Measurements from ENCODE around the gene ANKS1A. TPM values are rescaled to one million over a fixed set of nuclear protein-coding genes. Genes with fewer than 3 reads are reported as not detected.
A peak's percentile ranks its signal among the peaks of the same experiment; 100 is the strongest.

Gene ANKS1A
- total RNA-seq, 4 donors from 2014 or later, result 5.3 to 8.6 (median 7.0) TPM

GRCh38 chr6:35042031-35042815 is 153.2 kb downstream of the ANKS1A start:
- DNase-seq (no peak), ATAC-seq (no peak)
- Histone ChIP-seq H3K4me3 (no peak overlapping the region), H3K36me3 (no peaks in the 10 kb centered on the region), H3K27ac (peak overlapping the region; percentile 60 to 79 (median 72)), H3K27me3 (no peaks in the 10 kb centered on the region), H3K4me1 (peaks cover 54 to 77% of the 10 kb centered on the region in 2 donors), H3K9me3 (no peaks in the 10 kb centered on the region)
- intact Hi-C loops (cut with DNase I; ENCODE audit: low total_unique reads) (no loop called here), in situ Hi-C loops (cut with MboI; ENCODE audit: low sequenced_read_pairs in 4 of 4) (no loop called here)
- TF ChIP-seq POLR2A (IDR thresholded peaks at IDR 0.05), result no peak

GRCh38 chr6:35043381-35044130 is 154.5 kb downstream of the ANKS1A start:
- in situ Hi-C loops (cut with MboI; ENCODE audit: low sequenced_read_pairs in 4 of 4), result no loop called here
- DNase-seq, result no peak
- peaks cover 67 to 87% of the 10 kb centered on the region in 2 donors for H3K4me1 ChIP-seq

GRCh38 chr6:35044145-35044745 is 155.2 kb downstream of the ANKS1A start:
- ATAC-seq, result peak; percentile 44 to 62
- intact Hi-C loops (cut with DNase I; ENCODE audit: low total_unique reads) (no loop called here), in situ Hi-C loops (cut with MboI; ENCODE audit: low sequenced_read_pairs in 4 of 4) (no loop called here)
- no peaks in the 10 kb centered on the region for H3K36me3 ChIP-seq
- peak in 1 of 2 donors; percentile 30 for TF ChIP-seq POLR2A (IDR thresholded peaks at IDR 0.05)
- TF ChIP-seq CTCF (IDR thresholded peaks at IDR 0.05 in 4 of 5, conservative IDR thresholded peaks at IDR 0.05 in 1 of 5), result no peak
- no peaks in the 10 kb centered on the region for H3K9me3 ChIP-seq
- peaks cover 74 to 94% of the 10 kb centered on the region in 2 donors for H3K4me1 ChIP-seq
- H3K4me3 ChIP-seq, result no peak overlapping the region
- no peak for DNase-seq
- H3K27me3 ChIP-seq, result no peaks in the 10 kb centered on the region
- H3K27ac ChIP-seq, result peak overlapping the region; percentile 60 to 79 (median 72)

More at GRCh38 chr6:35043381-35044130, 154.5 kb downstream of the ANKS1A start:
- Histone ChIP-seq H3K36me3 (no peaks in the 10 kb centered on the region), H3K9me3 (no peaks in the 10 kb centered on the region), H3K4me3 (no peak overlapping the region), H3K27me3 (no peaks in the 10 kb centered on the region), H3K27ac (peak overlapping the region; percentile 60 to 79 (median 72))
- ATAC-seq, result no peak
- intact Hi-C loops (cut with DNase I; ENCODE audit: low total_unique reads), result no loop called here
- TF ChIP-seq POLR2A (IDR thresholded peaks at IDR 0.05), result no peak

GRCh38 chr6:35044761-35045421 is 155.8 kb downstream of the ANKS1A start:
- Histone ChIP-seq H3K9me3 (no peaks in the 10 kb centered on the region), H3K27ac (peak overlapping the region; percentile 71 to 79 (median 73)), H3K4me1 (peaks cover 80 to 96% of the 10 kb centered on the region in 2 donors), H3K27me3 (no peaks in the 10 kb centered on the region), H3K36me3 (no peaks in the 10 kb centered on the region), H3K4me3 (no peak overlapping the region)
- DNase-seq, result no peak
- in situ Hi-C loops (cut with MboI; ENCODE audit: low sequenced_read_pairs in 4 of 4) (no loop called here), intact Hi-C loops (cut with DNase I; ENCODE audit: low total_unique reads) (no loop called here)
- no peak for TF ChIP-seq CTCF (IDR thresholded peaks at IDR 0.05 in 4 of 5, conservative IDR thresholded peaks at IDR 0.05 in 1 of 5)
- TF ChIP-seq POLR2A (IDR thresholded peaks at IDR 0.05), result no peak
- peak; percentile 23 to 52 for ATAC-seq

GRCh38 chr6:35046103-35046502 is 157.0 kb downstream of the ANKS1A start:
- ATAC-seq (no peak), DNase-seq (no peak)
- no peak for TF ChIP-seq POLR2A (IDR thresholded peaks at IDR 0.05)
- TF ChIP-seq CTCF (IDR thresholded peaks at IDR 0.05 in 4 of 5, conservative IDR thresholded peaks at IDR 0.05 in 1 of 5), result no peak
- H3K4me1 ChIP-seq, result peaks cover 74 to 90% of the 10 kb centered on the region in 2 donors
- no peaks in the 10 kb centered on the region for H3K9me3 ChIP-seq
- intact Hi-C loops (cut with DNase I; ENCODE audit: low total_unique reads) (no loop called here), in situ Hi-C loops (cut with MboI; ENCODE audit: low sequenced_read_pairs in 4 of 4) (no loop called here)
- H3K36me3 ChIP-seq, result no peaks in the 10 kb centered on the region
- peak overlapping the region; percentile 71 to 79 (median 73) for H3K27ac ChIP-seq
- no peaks in the 10 kb centered on the region for H3K27me3 ChIP-seq
- H3K4me3 ChIP-seq, result no peak overlapping the region
